ENCODE data around the gene KCTD17.
A peak's percentile ranks its signal among the peaks of the same experiment; 100 is the strongest.
"Not testable (repeated sequence)": the region's sequence is repeated elsewhere in the genome, so short reads cannot be mapped to it uniquely, and the experiment has no call there.

Gene KCTD17

GRCh38 chr22:37062702-37063381 lies 11.3 kb downstream of the KCTD17 start:
- DNase-seq: no peak

GRCh38 chr22:37063431-37064420 lies 12.2 kb downstream of the KCTD17 start:
- no peak for DNase-seq

GRCh38 chr22:37064553-37064952 lies 13.0 kb downstream of the KCTD17 start:
- no peak for DNase-seq

- no peak for DNase-seq
Measured at GRCh38 chr22:37065180-37065579, 13.6 kb downstream of the KCTD17 start.

GRCh38 chr22:37065961-37066360 lies 14.4 kb downstream of the KCTD17 start:
- no peak for DNase-seq

GRCh38 chr22:37067428-37067827 lies 15.9 kb downstream of the KCTD17 start:
- no peak for DNase-seq

GRCh38 chr22:37068859-37069258 lies 17.3 kb downstream of the KCTD17 start:
- no peak for DNase-seq

- no peak for DNase-seq
Measured at GRCh38 chr22:37069319-37069718, 17.8 kb downstream of the KCTD17 start.

- DNase-seq: no peak
Measured at GRCh38 chr22:37069719-37070118, 18.2 kb downstream of the KCTD17 start.

GRCh38 chr22:37070334-37070733 lies 18.8 kb downstream of the KCTD17 start:
- no peak for DNase-seq

- no peak for DNase-seq
Measured at GRCh38 chr22:37070744-37071143, 19.2 kb downstream of the KCTD17 start.

GRCh38 chr22:37071850-37072592 lies 20.5 kb downstream of the KCTD17 start:
- not testable (repeated sequence) for DNase-seq

- DNase-seq: no peak
Measured at GRCh38 chr22:37072673-37073072, 21.1 kb downstream of the KCTD17 start.

- no peak for DNase-seq
Measured at GRCh38 chr22:37074537-37074936, 23.0 kb downstream of the KCTD17 start.

- DNase-seq: no peak
Measured at GRCh38 chr22:37075046-37075445, 23.5 kb downstream of the KCTD17 start.

- DNase-seq: no peak
Measured at GRCh38 chr22:37075822-37076433, 24.4 kb downstream of the KCTD17 start.

GRCh38 chr22:37077802-37078448 lies 26.4 kb downstream of the KCTD17 start:
- DNase-seq: peak; percentile 66

- no peak for DNase-seq
Measured at GRCh38 chr22:37079158-37079557, 27.6 kb downstream of the KCTD17 start.

GRCh38 chr22:37079668-37080171 lies 28.2 kb downstream of the KCTD17 start:
- DNase-seq: peak; percentile 35

GRCh38 chr22:37080438-37080837 lies 28.9 kb downstream of the KCTD17 start:
- no peak for DNase-seq

GRCh38 chr22:37080838-37081237 lies 29.3 kb downstream of the KCTD17 start:
- no peak for DNase-seq
